PFSK-1 (cell line): ENCODE results near the gene PSMD2.

Experiments used
- FOXP2 ChIP-seq: optimal IDR thresholded peaks from 2 replicates; pipeline ENCODE3; 2011; ENCODE audit warnings: borderline replicate concordance, control low read depth, inconsistent platforms; ENCODE audit not compliant: insufficient read depth; ENCODE audit errors: extremely low read length, extremely low read depth
- POLR2AphosphoS5 ChIP-seq: IDR thresholded peaks from 2 replicates; pipeline ENCODE4 v1.6.1; 2012; ENCODE audit warnings: low read depth, mild to moderate bottlenecking, control low read depth, low read length, moderate library complexity
- REST ChIP-seq, 2 experiments: IDR thresholded peaks; 2 replicates each; pipeline versions ENCODE4 v1.6.1 to v1.8.0; 2011 to 2012; ENCODE audit warnings: low read depth in 2 of 2, low read length in 2 of 2, control low read depth in 1 of 2, inconsistent platforms in 1 of 2, mild to moderate bottlenecking in 1 of 2, moderate library complexity in 1 of 2; ENCODE audit not compliant: insufficient read depth in 1 of 2
- SIN3A ChIP-seq: IDR thresholded peaks from 2 replicates; pipeline ENCODE4 v1.6.1; 2012; ENCODE audit warnings: mild to moderate bottlenecking, low read length, moderate library complexity, borderline replicate concordance; ENCODE audit not compliant: insufficient read depth
- TAF1 ChIP-seq: IDR thresholded peaks from 2 replicates; pipeline ENCODE4 v1.6.1; 2012; ENCODE audit warnings: low read length, control low read depth, borderline replicate concordance; ENCODE audit not compliant: insufficient read depth

Gene PSMD2

DNA sequence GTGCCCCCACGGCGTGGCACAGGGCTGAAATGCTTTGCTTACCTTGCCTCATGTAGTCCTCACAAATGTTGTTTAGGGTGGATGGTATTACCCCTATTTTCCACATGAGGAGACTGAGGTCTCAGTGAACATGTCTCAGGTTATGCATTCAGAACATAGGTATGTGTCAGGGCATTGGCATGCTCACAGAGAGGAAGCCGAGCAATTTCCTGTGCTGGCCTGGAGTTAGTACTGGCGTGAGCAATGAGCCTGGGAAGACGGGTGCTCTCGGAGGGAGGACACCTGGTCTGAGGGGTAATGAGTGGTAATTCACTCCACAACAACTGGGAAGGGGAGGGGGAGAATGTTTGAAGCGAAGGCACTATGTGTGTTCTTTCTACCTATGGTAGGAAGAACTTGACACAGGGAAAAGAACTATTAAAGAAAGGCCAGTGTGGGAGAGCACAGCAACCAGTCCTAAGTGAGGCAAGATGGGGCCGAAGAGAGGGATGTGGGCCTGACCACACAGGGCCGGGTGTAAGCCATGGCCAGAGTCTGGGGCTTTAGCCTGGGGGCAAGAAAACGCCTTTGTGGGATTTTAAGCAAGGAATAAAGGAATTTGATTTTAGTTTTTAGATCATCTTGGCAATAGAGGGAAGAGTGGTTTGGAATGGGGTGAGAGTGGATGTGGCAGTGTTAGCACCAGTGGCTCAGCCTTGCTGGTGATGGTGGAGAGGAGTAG, 33.5 kb downstream of the PSMD2 start:
- TF ChIP-seq POLR2AphosphoS5: no peak; the same call in 1 of the 2 replicates
- TF ChIP-seq REST (IDR thresholded peaks at IDR 0.05; ENCODE audit: insufficient read depth in 1 of 2, low read depth in 2 of 2, low read length in 2 of 2): no peak
- TF ChIP-seq TAF1: no peak
- TF ChIP-seq SIN3A: no peak
- TF ChIP-seq FOXP2: no peak

DNA sequence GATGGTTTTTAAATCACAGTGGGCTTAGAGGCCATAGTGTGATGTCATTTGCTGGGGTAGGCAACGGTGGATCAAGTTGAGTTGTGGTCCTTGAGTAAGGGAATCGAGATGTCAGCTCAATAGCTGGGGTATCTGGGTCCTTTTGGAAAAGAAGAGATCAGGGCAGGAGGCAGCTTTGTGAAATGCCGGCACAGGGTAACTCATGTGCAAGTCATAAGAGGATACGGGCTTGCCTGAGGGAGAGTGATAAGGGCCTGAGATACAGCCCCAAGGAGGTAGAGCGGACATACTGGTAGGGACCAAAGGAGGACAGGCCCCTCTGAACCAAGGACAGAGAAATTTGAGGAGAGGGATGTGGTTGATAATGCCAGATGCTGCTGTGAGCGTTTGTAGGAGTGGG, 34.1 kb downstream of the PSMD2 start:
- TF ChIP-seq SIN3A (no peak), TAF1 (no peak), FOXP2 (no peak), POLR2AphosphoS5 (no peak), REST (IDR thresholded peaks at IDR 0.05; ENCODE audit: insufficient read depth in 1 of 2, low read depth in 2 of 2, low read length in 2 of 2) (no peak)

DNA sequence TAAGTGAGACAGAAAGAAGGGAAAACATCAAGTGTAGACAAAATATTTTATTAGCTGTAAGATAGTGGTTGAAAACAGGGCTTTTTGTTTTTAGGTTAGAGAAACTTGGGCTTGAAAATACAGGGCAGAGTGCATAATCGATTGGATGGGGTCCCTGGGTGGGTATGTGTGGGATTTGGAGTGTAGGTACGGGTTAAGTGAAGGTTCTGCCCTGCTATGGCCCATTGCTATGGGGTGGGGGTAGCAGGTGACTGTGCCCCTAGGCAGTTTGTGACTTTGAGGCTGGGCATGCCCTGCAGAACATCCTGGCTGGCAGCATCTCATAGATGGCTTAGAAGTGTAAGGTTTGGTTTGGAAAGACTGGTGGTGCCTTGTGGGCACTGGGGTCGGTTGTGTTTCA, 34.7 kb downstream of the PSMD2 start:
- no peak for TF ChIP-seq SIN3A
- TF ChIP-seq TAF1: no peak
- TF ChIP-seq REST (IDR thresholded peaks at IDR 0.05; ENCODE audit: insufficient read depth in 1 of 2, low read depth in 2 of 2, low read length in 2 of 2): no peak
- no peak for TF ChIP-seq FOXP2
- TF ChIP-seq POLR2AphosphoS5: no peak

DNA sequence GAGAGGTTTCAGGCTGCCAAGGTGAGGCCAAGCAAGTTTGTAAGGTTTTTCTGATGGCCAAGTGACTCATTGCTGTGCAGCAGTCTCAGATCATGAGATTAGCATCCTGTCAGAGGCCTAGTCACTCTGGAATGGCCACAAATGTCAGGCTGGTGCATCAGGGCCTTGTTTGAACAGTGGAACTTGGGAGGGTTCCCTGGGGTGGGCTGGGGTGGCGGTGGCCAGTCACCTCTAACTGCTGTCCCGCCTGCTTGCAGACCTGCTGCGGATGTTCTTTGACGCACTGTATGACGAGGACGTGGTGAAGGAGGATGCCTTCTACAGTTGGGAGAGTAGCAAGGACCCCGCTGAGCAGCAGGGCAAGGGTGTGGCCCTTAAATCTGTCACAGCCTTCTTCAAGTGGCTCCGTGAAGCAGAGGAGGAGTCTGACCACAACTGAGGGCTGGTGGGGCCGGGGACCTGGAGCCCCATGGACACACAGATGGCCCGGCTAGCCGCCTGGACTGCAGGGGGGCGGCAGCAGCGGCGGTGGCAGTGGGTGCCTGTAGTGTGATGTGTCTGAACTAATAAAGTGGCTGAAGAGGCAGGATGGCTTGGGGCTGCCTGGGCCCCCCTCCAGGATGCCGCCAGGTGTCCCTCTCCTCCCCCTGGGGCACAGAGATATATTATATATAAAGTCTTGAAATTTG, 35.6 kb downstream of the PSMD2 start:
- TF ChIP-seq REST (IDR thresholded peaks at IDR 0.05; ENCODE audit: insufficient read depth in 1 of 2, low read depth in 2 of 2, low read length in 2 of 2) (no peak), SIN3A (no peak), POLR2AphosphoS5 (no peak), TAF1 (no peak), FOXP2 (no peak)
